GM18526 (cell line): Measurements from ENCODE around the gene CRELD2.

Experiments used
- POLR2A ChIP-seq: IDR thresholded peaks from 3 replicates; pipeline ENCODE4 v1.6.1; 2011; ENCODE audit not compliant: insufficient read length; ENCODE audit errors: extremely low read depth

Gene CRELD2

DNA sequence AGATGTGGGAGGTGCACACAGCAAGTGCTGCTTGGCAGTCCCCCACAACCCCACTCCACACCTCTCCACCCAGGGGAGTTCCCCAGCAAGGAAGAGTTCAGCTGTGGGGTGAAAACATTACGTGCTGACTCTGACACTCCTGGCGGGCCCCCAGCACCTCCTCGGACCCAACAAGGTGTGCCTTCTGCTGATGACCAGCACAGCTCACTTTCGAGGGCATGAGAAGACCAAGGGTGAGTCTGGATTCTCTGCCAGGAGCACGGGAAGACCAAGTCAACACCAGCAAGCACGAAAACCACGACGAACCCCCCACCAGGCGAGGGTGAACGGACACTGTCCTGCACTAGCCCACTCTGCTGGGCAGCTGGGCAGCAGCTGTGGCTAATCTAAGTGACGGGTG lies 1.6 kb upstream of the CRELD2 start:
- TF ChIP-seq POLR2A, result no peak

DNA sequence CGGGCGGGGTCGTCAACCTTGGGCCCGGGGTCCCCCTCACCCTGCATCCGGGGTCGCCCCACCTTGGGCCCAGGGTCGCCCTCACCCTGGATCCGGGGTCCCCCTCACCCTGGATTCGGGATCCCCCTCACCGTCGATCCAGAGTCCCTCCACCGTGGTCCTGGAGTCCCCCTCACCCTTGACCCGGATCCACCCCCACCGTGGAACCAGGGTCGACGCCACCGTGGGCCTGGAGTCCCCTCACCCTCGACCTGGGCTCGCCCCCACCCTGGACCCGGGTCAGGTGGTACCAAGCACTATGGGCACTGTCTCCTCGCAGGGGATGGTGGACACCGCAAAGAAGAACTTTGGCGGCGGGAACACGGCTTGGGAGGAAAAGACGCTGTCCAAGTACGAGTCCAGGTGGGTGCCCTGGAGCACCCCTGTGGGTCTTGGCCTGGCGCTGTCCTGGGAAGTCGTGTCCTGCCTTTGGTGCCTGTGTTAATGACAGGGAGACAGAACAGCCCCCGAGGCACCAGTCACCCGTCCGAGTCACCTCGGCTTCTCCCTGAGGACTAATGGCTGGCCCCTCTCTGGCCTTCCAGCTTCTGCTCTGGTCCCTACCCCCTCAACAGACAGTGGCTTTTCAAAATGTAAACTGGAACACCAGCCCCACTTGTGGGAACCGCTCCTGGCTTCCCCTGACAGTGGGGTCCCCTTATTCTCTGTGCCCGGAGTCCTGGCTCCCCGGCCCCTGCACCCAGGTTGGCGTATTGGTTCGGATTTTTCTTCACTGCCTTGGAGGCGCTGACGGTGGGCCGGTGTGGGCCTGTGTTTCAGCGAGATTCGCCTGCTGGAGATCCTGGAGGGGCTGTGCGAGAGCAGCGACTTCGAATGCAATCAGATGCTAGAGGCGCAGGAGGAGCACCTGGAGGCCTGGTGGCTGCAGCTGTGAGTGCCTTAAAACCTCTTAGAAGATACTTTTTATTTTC lies 762 bp downstream of the CRELD2 start:
- no peak for TF ChIP-seq POLR2A

DNA sequence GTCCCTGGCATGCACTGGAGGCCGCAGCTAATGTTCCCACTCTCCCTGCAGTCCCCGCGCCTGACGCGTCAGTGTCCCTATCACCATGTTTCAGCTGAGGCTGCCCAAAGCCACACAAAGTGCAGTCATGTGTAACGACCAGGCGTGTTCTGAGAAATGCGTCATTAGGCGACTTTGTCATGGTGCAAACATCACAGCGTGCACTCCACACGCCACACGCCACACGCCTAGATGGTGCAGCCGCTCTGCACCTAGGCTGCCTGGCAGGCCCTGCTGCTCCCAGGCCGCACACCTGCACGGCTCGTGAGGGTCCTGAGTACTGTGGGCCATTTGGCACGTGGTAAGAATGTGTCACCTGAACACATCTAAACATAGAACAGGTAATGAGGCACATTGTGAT lies 2.4 kb downstream of the CRELD2 start:
- no peak for TF ChIP-seq POLR2A

GRCh38 chr22:49921508-49922278 lies 3.3 kb downstream of the CRELD2 start:
- no peak for TF ChIP-seq POLR2A

DNA sequence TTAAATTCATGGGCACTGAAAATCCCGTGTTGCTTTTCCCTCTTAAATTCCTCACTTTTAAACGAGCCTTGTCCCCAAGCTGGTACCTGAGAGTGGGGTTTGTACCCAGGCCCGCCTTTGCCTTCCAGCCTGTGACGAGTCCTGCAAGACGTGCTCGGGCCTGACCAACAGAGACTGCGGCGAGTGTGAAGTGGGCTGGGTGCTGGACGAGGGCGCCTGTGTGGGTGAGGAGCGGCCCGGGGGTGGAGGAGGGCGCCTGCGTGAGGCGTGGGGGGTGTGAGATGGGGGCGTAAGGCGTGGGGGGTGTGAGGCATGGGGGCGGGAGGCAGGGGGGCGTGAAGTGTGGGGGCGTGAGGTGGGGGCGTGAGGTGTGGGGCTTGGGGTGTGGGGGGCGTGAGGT lies 4.0 kb downstream of the CRELD2 start:
- TF ChIP-seq POLR2A, result no peak

DNA sequence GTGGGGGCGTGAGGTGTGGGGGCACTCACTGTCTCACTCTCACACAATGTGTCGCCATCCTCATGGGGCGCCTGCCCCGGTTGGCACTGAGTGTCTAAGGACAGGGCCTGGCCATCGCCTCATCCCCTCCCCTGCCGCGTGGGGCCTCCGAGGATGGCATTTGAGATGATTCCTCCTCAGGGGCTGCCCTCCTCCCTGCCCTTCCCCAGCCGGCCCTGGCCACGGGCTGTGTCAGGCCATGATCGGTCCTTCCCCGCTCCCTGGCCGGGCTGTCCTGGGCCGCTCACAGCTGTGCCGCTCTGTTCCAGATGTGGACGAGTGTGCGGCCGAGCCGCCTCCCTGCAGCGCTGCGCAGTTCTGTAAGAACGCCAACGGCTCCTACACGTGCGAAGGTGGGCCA lies 4.5 kb downstream of the CRELD2 start:
- no peak for TF ChIP-seq POLR2A

GRCh38 chr22:49923445-49923844 lies 5.0 kb downstream of the CRELD2 start:
- TF ChIP-seq POLR2A, result no peak

- TF ChIP-seq POLR2A, result no peak
Observed at GRCh38 chr22:49924113-49924833, 5.8 kb downstream of the CRELD2 start.

GRCh38 chr22:49925525-49926128 lies 7.2 kb downstream of the CRELD2 start:
- TF ChIP-seq POLR2A, result peak; percentile 63

DNA sequence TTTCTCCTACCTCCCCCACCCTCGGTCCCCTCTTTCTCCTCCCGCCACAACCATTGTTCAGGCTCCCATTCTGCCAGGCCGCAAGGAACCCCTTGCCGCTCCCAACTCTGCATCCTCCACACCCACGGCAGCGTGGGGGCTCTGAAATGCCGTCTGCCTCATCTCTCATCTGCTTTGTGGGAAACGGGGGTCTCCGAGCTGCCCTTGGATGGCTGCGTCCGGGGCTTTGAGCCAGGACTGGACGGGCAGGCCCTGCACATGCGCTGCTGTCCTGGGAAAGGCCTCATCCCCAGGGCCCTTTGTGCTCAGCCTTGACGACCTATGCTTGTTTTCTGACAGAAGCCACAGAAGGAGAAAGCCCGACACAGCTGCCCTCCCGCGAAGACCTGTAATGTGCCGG lies 8.5 kb downstream of the CRELD2 start:
- no peak for TF ChIP-seq POLR2A

- TF ChIP-seq POLR2A, result no peak
Observed at GRCh38 chr22:49927483-49928184, 9.2 kb downstream of the CRELD2 start.

DNA sequence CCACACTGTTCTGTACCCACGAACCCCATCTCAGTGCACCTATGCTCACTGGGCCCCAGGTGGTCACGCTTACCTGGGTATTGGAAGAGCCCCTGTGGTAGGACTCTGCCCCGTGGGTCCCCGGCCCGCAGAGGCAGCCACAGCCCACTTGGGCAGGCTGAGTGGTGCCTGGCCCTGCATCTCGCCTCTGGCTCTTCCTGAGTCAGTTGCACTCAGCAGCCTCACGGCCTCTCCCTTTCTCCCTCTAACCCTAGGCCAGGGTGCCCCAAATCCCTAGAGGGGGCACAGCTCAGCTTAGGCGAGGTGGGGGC lies 9.7 kb downstream of the CRELD2 start:
- TF ChIP-seq POLR2A, result no peak

DNA sequence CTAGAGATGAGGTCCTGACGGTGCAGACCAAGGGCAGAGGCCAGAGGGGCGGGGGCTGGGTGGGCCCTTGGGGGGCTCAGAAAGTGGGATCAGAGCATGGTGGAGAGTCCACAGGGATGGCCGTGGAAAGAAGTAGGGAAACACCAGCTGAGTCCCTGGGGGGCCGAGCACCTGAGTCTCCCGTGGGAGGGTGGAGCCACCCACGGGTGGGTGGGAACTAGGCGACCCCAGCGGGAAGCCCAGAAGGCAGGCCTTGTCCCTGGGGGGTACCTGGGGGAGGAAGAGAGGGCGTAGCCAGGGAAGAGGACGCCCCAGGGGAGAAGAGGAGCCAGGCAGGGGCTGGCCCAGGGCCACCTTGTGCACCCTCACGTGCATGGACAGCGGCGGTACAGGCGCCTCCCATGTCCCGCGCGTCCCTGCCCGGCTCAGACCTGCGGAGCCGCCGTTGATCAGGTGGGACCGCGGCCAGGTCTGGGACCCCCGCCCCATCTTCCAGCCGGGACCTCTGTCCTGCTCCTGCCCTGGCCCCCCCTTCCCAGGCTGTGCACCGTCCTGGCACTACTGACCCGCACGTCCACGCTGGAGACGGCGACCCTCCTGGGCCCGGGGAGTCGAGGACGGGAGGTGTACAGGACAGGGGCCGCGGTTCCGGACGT lies 10.2 kb downstream of the CRELD2 start:
- TF ChIP-seq POLR2A, result no peak
